HL-60/S4 (cell line): ENCODE measurements around the gene STK32C.

Experiments used
- in situ Hi-C: fragments of 300-500 bp; cut with MboI; formaldehyde crosslinking; loops from 2 replicates; pipeline ENCODE4 v1.14.3; 2022; ENCODE audit warnings: low sequenced_read_pairs

The STK32C gene

DNA sequence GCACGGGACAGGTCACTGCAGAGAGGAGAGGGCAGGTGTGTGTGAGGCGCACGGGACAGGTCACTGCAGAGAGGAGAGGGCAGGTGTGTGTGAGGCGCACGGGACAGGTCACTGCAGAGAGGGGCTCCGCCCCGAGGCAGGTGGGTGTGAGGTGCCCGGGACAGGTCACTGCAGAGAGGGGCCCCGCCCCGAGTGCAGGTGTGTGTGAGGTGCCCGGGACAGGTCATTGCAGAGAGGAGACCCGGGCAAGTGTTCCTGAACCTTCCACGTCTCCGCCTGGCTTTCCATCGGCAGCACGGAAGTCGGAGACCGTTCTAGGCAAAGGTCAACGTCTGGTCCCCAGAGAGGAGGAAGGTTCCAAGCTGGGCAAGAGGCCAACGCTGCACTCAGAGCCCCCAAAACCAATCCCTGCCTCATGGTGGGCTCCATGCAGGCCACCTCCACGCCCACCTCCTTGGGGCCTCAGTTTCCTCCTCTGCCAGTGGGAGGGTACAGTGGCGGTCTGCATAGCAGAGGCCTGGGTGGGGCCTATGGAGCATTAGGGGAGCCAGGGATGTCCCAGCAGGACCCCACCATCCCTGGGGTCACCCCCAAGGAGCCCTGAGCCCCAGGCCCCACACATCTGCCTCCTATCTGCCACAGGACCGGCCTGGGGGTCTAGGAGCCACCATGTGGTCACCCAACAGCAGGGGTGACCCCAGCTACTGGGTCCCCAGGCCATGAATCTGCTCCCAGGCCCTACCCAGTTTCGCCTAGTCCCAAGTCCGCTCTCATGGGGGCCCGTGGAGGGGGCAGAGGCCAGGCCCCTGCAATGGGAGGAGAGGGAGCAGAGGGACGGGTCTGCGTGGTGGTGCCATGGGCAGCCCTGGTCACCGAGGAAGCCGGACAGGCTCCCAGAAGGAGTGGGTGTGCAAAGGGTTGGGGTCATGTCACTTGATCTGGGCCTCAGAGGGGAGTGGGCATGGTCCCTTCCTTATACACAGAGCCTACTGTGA is 57.0 kb downstream of the STK32C start:
- in situ Hi-C loops = no loop called here

- in situ Hi-C loops = no loop called here
Measured at GRCh38 chr10:132249824-132250375, 57.9 kb downstream of the STK32C start.

DNA sequence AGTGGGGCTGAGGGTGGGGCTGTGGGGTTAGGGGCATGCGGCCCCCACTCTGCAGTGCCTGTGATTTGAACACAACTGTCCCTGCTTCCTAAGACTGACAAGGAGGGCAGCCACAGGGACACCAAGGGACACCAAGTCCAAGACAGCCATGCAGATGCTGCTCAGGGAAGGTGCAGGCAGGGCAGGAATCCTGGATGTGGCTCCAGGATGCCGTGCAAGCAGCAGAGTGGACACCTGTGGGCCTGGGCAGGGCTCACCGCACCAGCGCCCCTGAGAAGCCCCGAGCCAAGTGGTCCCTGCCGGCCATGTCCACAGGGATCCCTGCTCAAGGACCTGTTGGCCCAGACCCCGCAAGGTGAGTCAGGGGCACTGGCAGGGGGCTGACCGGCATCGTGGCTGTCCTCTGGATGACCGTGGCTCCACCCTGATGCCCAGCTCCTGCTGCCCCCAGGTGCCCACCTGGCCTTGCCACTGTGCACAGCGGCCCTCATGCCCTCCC is 58.5 kb downstream of the STK32C start:
- in situ Hi-C loops = no loop called here

DNA sequence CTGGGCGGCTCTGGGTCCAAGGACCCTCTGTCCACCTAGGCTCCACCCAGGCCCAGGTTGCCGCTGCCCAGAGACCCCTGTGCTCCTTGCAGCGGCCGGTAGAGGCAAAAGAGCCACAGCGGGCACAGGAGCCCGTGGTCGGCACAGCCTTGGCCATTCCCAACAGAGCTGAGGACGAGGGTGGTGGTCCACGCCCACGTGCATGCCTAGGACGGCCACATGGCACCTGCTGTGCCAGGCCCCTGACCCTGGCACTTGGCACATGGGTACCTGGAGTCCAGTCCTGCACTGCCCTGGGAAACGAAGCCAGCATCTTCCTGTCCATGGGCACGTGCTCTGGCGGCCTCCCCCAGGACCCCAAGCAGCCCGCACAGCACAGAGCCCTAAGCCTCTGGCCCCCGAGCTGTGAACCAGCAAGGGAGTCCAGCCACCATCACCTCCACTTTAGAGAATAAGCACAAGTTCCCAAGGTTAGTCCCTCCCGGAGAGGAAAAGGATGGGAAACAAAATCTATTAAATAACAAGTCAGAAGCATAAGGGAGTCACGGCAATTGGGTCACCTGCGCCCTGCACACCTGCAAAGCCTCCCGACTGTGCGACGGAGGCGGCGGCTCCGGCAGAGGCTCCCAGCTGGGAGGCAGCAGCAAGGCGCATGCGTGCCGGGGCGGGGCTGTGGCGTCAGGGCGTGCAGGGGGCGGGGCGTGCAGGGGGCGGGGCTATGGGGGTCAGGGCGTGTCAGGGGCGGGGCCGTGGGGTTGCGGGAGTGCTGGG is 59.1 kb downstream of the STK32C start:
- in situ Hi-C loops = no loop called here

DNA sequence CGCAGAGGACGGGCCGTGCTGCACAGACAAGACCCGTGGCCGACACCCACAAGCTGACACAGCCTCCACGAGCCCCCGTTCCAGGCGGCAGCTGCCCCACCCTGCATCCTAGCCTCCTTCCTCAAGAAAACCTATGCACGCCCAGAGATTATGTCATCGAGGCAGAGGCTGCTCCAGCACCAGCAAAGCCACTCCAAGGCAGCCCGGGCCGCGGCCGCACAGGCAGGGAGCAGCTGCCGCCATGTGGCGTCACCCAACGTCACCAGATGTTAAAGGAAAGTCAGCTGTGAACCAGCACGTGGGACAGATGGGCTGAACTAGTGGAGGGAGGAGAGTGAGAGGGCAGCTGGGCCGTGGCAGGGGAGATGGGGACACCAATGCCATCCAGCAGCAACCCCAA is 59.8 kb downstream of the STK32C start:
- in situ Hi-C loops = no loop called here

- in situ Hi-C loops = no loop called here
Measured at GRCh38 chr10:132246296-132246695, 61.5 kb downstream of the STK32C start.

DNA sequence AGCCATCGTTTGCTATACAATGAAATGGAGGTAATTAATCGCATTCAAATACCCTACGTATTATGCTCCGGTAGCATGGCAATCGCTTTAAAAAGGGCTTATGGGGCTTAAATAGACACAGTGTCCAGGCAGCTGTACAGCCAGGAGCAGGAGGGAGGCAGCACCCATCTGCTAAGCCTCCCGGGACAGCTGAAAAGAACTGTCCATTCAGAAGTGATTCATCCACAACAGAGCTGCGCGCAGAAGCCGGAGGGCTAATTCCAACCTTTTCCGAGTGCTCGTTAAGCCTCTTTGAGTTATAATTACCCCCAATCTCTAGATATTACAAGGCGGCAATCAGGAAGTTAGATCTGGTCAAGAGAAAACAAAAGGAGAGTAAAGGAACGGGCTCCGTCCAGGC is 62.7 kb downstream of the STK32C start:
- in situ Hi-C loops = no loop called here

GRCh38 chr10:132243626-132244025 is 64.1 kb downstream of the STK32C start:
- in situ Hi-C loops = no loop called here

DNA sequence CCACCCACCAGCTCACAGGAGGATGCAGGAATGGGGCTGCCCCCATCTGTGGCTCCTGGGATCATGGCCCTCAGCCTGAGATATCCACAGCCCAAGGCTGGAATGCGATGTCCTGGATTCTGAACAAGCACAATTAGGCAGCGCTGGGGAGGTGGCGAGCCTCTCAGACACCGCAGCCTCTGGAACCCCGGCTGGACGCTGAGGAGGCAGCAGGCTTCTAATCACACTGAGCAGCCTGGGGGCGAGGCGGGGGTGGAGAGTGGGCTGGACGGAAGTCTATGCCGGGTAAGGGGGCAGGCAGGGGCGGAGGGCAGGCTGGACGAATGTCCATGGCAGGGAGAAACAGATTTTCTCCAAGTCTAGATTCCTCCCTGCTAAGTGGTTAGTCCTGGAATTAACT is 64.6 kb downstream of the STK32C start:
- in situ Hi-C loops = no loop called here

DNA sequence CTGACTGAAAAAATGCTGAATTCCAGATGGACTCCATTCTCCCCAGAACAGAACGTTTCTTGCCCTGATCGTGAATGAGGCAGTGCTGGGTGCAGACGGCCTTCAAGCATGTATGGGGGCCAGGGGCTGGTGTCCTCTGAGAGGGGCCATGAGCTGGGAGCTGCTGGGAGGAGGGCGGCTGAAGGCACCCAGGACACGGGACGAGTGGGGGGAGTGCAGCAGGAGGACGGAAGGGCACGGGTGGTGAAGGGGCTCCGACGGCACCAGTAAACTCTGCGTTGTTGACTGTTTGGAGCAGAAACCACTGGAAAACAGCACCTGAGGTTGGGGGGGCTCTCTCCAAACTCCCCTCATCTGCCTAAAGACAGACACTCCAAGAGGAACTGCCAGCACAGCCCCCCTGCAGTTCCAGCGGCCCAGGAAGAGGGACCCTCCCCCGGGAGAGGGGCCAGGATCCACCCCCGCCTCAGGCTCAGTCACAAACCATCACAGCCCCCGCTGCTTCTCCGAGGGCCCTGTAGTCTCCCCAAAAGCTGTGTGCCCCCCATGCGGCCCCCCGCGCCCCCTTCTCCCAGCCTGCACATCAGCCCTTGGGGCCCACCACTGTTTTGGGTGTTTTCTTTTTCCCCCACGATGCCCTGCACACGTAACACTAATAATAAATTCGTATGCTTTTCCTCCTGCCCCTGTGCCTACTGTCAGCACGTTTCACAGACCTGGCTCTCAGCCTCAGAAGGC is 65.5 kb downstream of the STK32C start:
- in situ Hi-C loops = no loop called here

DNA sequence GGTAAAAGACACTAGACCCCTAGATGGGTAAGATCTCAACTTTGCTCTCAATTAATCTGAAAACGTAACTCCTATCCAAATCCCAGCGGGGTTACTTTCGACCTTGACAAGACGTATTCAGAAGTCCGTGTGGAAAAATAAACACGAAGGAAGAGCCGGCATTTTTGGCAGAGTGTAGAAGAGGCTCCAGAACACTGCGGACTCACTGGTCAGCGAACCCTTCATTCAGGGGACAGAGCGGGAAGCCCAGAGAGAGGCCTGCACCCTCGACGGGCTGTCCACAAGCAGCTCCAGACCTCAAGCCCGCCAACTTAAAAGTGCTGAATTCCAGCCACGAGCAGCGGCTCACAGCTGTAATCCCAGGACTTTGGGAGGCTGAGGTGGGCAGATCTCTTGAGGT is 66.3 kb downstream of the STK32C start:
- in situ Hi-C loops = no loop called here

GRCh38 chr10:132241086-132241485 is 66.7 kb downstream of the STK32C start:
- in situ Hi-C loops = no loop called here

DNA sequence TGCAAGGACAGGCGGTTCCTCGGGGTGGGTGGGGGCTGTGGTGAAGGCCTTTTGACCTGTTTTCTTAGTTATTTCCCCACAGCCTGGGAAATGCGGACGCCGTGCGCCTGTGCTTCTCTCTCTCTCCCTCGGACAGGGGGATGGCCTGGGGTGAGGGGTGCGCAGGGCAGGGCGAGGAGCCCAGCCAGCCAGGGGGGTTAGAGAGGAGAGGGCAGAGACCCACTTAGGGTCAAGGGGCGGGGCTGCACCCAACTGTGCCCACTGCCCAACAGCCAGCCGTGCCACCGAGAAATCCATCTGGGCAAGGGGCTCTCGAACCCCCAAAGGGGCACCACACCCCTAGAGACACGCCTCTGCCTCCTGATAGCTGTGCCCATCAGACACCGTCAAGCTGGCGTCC is 67.2 kb downstream of the STK32C start:
- in situ Hi-C loops = no loop called here

GRCh38 chr10:132240156-132240555 is 67.6 kb downstream of the STK32C start:
- in situ Hi-C loops = no loop called here

DNA sequence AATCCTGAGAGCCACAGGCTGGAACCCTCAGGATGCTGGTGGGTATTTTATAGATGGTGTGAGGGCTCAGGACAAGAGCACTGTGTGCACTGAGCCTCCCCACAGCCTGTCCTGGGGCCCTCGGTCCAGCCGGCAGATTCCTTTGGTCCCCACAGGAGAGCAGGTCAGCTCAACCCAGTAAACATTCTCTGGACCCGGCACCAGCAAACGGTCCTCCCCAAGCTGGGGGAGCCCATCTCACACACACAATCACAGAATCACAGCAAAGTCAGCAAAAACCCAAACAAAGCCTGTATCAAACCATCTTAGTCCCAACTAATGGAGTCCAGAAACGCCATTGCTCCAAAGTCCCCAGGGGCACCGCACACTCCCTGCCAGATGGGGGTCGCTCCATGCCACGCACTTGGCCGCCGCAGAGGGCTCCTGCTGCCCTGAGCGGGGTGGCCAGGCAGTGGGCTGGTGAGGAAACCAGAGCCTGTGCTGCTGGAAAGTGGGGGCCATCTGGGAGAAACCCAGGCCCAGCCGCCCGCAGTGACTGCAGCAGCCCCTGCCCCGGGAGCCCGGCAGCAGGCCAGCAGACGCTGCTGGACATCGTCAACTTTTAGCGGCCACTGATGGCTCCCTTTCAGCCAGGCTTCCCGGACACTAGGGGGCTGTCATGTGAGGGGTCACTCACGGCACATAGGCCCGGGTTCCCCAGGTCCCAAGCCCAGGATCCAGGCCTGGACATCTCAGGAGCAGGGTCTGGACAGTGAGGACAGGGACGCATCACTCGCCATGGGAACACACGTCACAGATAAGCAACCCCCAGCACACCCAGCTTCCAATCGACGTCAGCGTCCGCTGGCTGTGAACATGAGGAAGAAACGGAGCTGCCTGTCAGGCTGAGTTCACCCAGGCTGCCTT is 68.4 kb downstream of the STK32C start:
- in situ Hi-C loops = no loop called here

GRCh38 chr10:132238371-132239125 is 69.2 kb downstream of the STK32C start:
- in situ Hi-C loops = no loop called here

- in situ Hi-C loops = no loop called here
Measured at GRCh38 chr10:132237871-132238270, 69.9 kb downstream of the STK32C start.

DNA sequence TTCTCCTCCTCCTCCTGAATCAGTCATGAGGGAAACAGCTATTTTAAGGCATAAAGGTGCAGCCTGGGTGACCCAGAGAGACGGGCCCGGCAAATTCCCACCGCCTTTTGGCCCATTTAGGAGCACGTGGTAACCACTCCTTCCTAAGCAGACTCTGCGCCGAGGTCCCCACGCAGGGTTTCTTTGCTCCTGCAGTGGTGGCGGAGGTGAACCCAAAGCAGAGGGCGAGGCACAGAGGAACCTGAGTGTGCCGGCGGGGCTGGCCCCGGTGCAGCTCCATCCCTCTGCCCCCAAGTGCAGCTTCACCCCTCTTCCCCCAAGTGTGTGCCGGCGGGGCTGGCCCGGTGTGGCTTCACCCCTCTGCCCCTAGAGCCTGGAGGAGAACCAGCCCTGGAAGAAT is 70.4 kb downstream of the STK32C start:
- in situ Hi-C loops = no loop called here

GRCh38 chr10:132236881-132237280 is 70.9 kb downstream of the STK32C start:
- in situ Hi-C loops = no loop called here
